ELR (cell line): ENCODE results near the gene TOPORS.
"Not testable (repeated sequence)": the region's sequence is repeated elsewhere in the genome, so short reads cannot be mapped to it uniquely, and the experiment has no call there.

Experiments
- DNase-seq: peaks from one replicate; pipeline ENCODE4 v3.0.0-alpha.2; 2015; ENCODE audit warnings: low read depth

The TOPORS gene

GRCh38 chr9:32565967-32566366, 13.6 kb upstream of the TOPORS start:
- DNase-seq, result no peak

DNA sequence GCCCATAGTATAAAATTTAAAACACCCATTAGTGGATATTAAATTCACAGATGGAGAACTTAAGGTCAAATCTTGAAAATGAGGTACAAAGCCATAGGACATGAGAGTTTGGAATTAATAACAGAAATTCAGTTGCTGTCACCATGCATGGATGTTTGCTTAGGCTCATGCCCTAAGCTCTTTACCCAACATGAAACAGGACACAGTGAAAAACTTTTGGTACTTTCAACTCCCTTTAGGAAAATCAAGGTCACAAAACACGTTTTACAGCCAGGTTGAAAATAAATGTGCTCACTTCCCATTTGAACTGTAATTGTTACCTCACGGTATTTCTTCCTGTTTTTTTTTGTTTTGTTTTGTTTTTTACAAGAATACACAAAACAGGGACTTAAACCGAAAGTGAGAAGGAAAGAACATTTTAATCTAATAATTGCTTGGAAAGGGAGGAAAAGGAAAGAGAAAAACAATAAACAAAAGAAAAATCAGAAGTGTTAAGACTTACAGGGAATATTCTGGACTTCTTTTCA, 6.1 kb upstream of the TOPORS start:
- no peak for DNase-seq

GRCh38 chr9:32554591-32554990, 2.2 kb upstream of the TOPORS start:
- DNase-seq, result no peak

DNA sequence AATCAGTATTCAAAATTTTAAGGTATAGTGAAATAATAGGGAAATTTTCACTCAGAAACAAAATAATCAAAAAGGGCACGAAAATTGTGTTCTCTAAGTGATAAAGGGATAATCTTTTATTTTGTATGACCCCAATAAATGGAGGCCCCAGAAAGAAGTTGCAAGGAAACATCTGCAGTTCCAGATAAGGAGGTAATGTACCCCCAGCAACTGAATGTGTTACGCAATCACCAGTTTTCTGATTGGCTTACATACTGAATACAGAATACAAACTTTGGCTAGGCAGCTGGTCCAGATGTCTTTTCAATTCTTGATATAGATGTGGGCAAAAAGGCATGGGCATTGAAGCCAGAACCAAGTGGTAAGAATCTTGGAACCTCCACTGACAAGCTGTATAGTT, 1.7 kb upstream of the TOPORS start:
- DNase-seq, result no peak

DNA sequence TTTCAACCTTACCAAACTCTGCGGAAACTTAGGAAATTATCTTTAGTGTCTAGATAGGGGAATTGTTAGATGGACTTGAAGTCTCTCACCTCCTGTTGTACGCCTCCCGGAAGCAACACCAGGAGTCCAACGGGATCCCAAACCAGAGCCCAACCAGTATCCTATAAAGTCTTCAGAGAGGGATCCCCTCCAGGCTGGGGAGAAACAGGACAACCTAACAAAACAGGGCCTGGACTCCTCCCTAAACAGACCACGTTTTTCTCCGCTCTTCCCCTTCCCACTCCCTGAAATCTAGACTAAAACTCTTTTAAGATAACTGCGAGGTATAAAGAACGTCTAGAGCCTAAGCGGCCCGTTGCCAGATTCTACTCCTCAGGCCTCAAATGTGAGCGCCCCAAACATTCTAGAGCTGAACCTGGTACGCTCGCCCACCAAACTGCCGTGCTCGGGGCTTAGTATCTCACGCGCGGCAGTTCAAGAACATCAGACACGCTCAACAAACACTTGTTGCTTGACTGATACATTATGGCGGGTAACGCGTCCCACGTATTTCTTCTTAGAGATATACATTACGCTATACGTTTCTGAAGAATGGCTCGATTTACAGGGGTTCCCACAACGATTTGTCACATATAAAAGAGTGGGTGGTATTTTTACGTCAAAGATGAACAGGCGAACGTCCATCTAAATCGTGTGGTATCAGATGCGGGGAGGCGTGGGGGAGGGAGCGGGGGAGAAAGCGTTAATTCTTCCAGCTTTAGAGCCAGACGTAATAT, 922 bp downstream of the TOPORS start:
- peak; percentile 67 for DNase-seq

DNA sequence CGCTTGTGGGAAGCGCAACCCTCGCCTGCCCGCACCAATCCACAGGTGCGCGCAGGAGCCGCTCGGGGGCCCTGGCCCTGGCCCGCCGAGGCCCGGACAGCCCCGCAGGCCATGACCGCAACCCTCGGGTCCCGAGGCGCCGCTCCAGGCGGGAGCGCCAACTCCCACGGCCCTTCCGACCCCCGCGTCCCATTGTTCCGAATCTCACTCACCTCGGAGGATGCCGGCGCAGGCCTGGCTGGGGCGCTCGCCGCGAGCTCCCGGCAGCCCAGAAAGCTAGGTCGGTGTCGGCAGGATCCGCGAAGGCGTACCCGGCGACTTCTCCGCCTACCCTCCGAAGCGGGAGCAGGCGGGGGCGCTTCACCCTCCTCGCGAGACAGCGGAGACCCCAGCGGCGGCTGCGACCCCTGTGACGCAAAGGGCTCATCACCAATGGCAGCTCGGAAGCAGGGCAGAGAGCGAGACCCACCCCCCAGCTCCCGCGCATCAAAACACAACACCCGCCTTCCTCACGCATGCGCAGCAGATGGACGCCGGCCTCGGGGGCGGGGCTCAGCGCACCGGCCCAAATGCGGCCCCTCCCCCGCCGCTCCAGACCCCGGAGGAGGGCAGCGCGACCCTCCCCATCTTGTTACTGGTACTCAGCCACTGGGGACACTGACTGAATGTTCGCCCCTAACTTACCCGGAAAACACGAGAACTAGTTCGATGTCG, 1.7 kb downstream of the TOPORS start:
- peak; percentile 89 for DNase-seq

DNA sequence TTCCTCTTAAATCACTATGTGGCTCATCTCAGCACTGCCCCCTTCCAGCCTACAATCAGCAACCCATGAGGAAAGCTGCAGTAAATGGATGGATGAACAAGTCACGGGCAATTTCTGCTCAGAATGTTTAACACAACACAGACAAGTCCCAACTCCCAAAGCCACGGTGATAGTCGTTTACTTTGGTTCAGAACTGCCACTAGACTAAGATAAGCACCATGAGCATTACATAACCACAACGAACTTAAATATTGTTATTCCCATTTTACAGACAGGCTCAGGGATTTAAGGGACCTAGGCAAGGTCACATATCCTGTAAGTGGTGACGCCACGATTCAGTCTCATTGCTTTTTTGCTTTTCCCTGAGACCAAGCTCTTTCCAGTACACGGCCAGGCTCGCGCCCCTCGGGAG, 2.2 kb downstream of the TOPORS start:
- DNase-seq, result peak; percentile 28

- DNase-seq, result not testable (repeated sequence)
These were observed 4.2 kb downstream of the TOPORS start for GRCh38 chr9:32548213-32548612.

DNA sequence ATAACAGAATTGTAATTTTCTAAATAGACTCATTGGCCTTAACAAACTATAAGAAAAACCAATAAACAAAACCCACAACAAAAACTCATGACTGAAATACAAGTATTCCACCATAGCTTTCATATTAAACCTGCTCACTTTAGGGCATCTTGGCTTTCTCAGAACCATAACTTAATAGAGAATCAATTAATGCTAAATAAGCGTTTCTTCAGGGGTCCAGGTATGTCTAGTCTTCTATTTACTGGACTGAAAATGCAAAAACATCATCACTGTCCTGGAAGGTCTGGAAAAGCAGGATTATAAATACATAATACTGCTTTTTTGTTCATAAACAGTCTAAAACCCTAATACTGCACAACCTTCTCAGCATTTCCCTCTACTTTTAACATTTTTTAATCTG, 6.5 kb downstream of the TOPORS start:
- DNase-seq, result no peak

GRCh38 chr9:32543047-32543446, 9.3 kb downstream of the TOPORS start:
- no peak for DNase-seq

- DNase-seq, result no peak
These were observed 18.6 kb downstream of the TOPORS start for GRCh38 chr9:32533816-32534215.

- DNase-seq, result no peak
These were observed 19.1 kb downstream of the TOPORS start for GRCh38 chr9:32533336-32533735.

- no peak for DNase-seq
These were observed 25.7 kb downstream of the TOPORS start for GRCh38 chr9:32526707-32527048.

DNA sequence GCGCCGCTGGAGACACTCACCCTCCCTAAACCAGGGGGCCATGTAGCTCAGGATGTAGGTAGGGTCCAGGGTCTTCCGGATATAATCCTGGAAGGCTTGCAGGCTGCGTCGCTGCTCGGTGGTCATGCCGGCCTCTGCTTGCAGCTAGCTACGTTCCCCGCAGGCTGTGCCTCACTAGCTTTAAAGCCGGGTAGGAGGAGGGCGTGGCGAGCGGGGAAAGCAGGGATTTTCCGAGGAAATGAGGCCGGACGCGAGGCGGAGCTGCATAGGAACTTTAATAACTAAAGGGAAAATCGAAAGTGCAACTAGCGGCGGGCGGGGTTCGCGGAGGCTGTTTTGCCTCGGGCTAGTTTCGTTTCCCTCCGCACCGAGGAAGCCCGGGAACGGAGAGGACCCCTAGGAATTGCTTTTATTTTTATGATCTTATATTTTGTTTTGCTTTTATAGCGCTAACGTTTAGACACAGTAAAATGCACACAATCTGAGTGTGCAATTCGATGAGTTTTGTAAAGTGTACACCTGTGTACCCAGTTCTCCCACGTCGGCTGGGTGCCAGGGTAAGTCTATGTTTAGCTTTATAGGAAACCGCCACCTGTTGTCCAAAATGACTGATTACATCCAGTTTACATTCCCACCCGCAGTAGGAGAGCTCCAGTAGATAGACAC, 26.2 kb downstream of the TOPORS start, which contains the start of gene RIGI:
Gene RIGI (minus strand): TSS at position 156 of the 666 bp plus-strand sequence. CDS start 30 bp downstream, at position 126.
- DNase-seq, result peak; percentile 98

- DNase-seq, result no peak
These were observed 26.7 kb downstream of the TOPORS start for GRCh38 chr9:32525709-32526030.

- peak; percentile 39 for DNase-seq
These were observed 27.3 kb downstream of the TOPORS start for GRCh38 chr9:32524892-32525708.

DNA sequence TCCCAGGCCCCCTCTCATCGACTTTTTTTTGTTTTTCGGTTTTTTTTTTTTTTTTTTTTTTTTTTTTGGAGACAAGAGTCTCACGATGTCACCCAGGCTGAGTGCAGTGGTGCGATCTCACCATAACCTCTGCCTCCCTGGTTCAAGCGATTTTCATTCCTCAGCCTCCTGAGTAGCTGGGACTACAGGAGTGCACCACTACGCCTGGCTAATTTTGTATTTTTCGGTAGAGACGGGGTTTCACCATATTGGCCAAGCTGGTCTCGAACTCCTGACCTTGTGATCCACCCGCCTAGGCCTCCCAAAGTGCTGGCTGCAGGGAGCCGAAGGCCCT, 27.9 kb downstream of the TOPORS start:
- not testable (repeated sequence) for DNase-seq

DNA sequence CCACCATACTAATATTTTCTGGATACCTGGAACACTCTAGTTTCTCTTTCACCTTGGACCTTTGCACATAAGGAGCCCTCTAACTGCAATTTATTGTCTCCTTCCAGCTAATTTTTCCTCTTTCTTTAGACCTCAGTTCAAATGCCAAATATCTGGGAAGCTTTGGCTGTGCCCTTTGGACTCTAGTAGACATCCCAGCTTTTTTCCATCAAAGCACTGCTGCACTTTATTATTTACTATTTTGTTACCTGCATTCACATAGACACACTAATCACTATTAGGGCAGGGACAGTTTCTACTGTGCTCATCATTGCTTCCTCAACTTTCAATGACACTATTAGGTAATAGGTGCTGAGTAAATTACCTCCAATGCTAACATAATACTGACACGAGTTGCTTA, 28.5 kb downstream of the TOPORS start:
- DNase-seq, result no peak

GRCh38 chr9:32518276-32518675, 34.1 kb downstream of the TOPORS start:
- DNase-seq, result no peak

- DNase-seq, result no peak
These were observed 36.1 kb downstream of the TOPORS start for GRCh38 chr9:32516241-32516640.

DNA sequence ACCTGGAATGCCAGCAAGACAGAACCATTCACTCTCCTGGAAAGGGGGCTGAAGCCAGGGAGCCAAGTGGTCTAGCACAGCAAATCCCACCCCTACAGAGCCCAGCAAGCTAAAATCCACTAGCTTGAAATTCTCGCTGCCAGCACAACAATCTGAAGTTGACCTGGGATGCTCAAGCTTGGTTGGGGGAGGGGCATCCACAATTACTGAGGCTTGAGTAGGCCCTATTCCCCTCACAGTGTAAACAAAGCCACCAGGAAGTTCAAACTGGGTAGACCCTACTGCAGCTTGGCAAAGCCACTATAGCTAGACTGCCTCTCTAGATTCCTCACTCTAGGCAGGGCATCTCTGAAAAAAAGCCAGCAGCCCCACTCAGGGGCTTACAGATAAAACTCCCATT, 43.7 kb downstream of the TOPORS start:
- no peak for DNase-seq

DNA sequence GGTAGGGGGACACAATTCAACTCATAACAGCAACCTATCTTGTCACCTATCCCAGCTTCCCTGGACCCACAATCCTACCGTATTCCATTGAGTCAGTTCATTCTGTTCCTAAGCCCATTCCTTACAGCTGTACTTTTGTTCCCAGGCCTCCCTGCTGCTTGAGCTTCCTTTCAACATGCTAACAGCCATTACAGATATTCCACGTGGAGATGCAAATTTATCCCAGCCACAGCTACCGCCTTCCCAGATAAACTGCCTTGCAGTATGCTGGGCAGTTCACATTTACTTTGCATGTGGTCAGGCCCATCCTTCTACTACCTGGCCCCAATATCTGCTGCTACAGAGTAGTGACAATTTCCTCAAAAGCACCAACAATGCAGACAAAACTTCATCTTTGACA, 49.4 kb downstream of the TOPORS start:
- peak; percentile 23 for DNase-seq
